GM19463 (cell line): ENCODE measurements around the gene FAM204A.

ENCODE experiments used
- ATAC-seq: cut with Tn5 transposase; IDR thresholded peaks from one replicate; pipeline ENCODE4 v1.9.1; 2021; ENCODE audit warnings: mild to moderate bottlenecking, moderate library complexity; ENCODE audit not compliant: unreplicated experiment

FAM204A gene

GRCh38 chr10:118332236-118332635, 9.9 kb downstream of the FAM204A start:
- peak; percentile 92 for ATAC-seq

GRCh38 chr10:118330295-118331076, 11.6 kb downstream of the FAM204A start:
- ATAC-seq = no peak

- ATAC-seq = no peak
Observed at GRCh38 chr10:118324140-118324539, 18.0 kb downstream of the FAM204A start.

GRCh38 chr10:118321724-118322575, 20.2 kb downstream of the FAM204A start:
- ATAC-seq = no peak

GRCh38 chr10:118315629-118316028, 26.5 kb downstream of the FAM204A start:
- ATAC-seq = no peak

GRCh38 chr10:118314882-118315281, 27.2 kb downstream of the FAM204A start:
- ATAC-seq = no peak

GRCh38 chr10:118311505-118311904, 30.6 kb downstream of the FAM204A start:
- no peak for ATAC-seq

GRCh38 chr10:118310822-118311221, 31.3 kb downstream of the FAM204A start:
- no peak for ATAC-seq

GRCh38 chr10:118309911-118310310, 32.2 kb downstream of the FAM204A start:
- ATAC-seq = no peak

- ATAC-seq = no peak
Observed at GRCh38 chr10:118308664-118309063, 33.5 kb downstream of the FAM204A start.

- ATAC-seq = no peak
Observed at GRCh38 chr10:118307859-118308258, 34.3 kb downstream of the FAM204A start.

- ATAC-seq = no peak
Observed at GRCh38 chr10:118307220-118307619, 34.9 kb downstream of the FAM204A start.

GRCh38 chr10:118305730-118306129, 36.4 kb downstream of the FAM204A start:
- no peak for ATAC-seq

GRCh38 chr10:118304521-118304920, 37.6 kb downstream of the FAM204A start:
- ATAC-seq = no peak

GRCh38 chr10:118301211-118301610, 40.9 kb downstream of the FAM204A start:
- no peak for ATAC-seq

- ATAC-seq = no peak
Observed at GRCh38 chr10:118300320-118300719, 41.8 kb downstream of the FAM204A start.

GRCh38 chr10:118298787-118299186, 43.3 kb downstream of the FAM204A start:
- no peak for ATAC-seq

- no peak for ATAC-seq
Observed at GRCh38 chr10:118291122-118291521, 51.0 kb downstream of the FAM204A start.

- ATAC-seq = no peak
Observed at GRCh38 chr10:118290471-118290995, 51.6 kb downstream of the FAM204A start.

GRCh38 chr10:118287076-118287806, 54.9 kb downstream of the FAM204A start:
- ATAC-seq = no peak
